ENCODE data around the gene EPB41L1. TPM values are rescaled to one million over a fixed set of nuclear protein-coding genes. Genes with fewer than 3 reads are reported as not detected.
A peak's percentile ranks its signal among the peaks of the same experiment; 100 is the strongest.

Gene EPB41L1
- total RNA-seq (ENCODE audit: insufficient read depth, low replicate concordance) = 7.5 TPM

DNA sequence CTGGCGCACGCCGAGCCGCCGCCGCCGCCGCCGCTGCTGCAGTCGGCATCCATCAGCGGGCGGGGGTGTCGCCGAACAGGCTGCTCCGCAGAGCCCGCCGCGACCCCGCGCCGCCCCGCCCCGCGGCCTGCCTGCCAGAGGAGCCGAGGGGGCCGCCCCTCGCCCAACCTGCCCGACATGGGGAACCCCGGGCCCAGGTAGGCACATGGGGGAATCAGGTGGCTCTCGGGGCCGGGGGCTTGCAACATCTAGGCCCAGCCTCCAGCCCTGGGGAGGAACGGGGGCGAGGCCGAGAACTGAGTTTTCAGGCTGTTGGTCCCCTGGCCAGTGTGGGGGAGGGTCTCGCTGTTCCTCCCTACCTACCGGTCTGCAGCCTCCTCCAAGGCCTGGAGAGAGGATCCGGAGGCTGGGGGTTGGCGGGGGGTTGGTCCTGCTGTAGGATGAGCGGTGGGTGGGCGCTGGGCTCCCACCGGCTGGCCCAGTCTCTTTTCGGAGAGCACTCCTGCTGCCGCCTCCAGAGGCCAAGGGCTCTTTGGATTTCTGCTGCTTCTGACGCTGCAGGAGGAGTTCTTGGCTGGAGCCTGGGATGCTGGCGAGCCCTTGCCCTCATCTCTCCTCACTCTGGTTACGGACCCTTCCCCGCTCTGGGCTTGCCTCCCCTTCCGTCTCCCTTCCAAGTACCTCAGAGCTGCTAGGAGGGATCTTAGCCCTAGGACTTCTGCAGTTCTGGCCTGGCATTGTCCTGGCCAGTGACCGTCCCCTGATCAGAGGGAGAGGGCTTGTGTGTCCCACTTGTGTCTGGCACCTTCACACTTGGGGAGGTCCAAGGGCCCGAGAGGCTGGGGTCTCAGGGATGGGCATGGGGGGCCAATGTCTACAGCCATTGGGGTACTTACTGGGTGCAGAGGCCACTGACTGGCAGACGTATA is at the start of gene EPB41L1:
EPB41L1 (plus strand) TSS at position 41 of the 929 bp plus-strand sequence. CDS start 19,038 bp downstream, outside the sequence.
- DNase-seq (ENCODE audit: low spot score) = peak; percentile 29

GRCh38 chr20:36104856-36105255 is 49.7 kb upstream of the EPB41L1 start:
- no peak for DNase-seq (ENCODE audit: low spot score)

GRCh38 chr20:36105711-36106226 is 48.8 kb upstream of the EPB41L1 start:
- DNase-seq (ENCODE audit: low spot score) = no peak

- DNase-seq (ENCODE audit: low spot score) = no peak
Measured at GRCh38 chr20:36106606-36107005, 47.9 kb upstream of the EPB41L1 start.

DNA sequence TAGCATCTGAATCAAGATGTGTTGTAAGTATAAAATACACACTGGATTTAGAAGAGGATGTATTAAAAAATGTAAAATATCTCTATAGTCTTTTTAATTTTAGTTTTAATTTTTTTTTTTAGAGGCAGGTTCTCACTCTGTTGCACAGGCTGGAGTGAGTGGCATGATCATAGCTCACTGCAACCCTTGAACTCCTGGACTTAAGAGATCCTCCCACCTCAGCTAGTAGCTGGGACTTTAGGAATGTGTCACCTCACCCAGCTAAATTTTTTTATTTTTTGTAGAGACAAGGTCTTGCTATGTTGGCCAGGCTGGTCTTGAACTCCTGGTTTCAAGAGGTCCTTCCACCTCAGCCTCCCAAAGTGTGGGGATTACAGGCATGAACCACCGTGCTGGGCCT is 46.7 kb upstream of the EPB41L1 start:
- no peak for DNase-seq (ENCODE audit: low spot score)

DNA sequence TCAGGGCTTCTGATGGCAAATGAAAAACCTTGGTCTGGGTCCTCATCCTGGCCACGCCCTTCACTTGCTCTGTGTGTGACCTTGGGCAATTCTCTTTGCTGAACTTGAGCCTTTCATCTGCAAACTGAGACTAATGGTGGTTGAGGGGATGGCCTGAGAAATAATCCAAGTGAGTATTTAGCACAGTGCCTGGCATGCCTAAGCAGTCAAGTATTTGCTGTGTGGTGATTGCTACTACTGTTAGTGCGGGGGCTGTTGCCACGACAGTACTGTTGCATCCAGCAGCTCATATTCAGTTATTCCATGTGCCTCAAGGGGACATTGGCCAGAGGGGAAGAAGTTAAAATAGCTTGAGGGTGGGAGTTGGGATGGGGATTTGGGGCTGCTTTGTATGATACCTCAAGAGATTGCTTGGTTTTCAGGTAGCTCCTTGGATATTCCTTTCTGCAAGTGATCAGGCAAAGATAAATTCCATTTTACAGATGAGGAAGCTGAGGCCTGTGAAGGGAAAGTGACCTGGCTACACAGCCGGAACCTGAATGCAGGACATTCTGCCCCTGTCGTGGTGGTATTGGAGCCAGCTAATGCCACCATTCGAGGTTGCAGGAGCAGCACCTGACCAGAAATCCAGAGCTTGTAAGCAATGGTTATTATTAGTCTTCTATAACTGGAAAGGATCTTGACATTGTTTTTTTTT is 45.1 kb upstream of the EPB41L1 start:
- no peak for DNase-seq (ENCODE audit: low spot score)

DNA sequence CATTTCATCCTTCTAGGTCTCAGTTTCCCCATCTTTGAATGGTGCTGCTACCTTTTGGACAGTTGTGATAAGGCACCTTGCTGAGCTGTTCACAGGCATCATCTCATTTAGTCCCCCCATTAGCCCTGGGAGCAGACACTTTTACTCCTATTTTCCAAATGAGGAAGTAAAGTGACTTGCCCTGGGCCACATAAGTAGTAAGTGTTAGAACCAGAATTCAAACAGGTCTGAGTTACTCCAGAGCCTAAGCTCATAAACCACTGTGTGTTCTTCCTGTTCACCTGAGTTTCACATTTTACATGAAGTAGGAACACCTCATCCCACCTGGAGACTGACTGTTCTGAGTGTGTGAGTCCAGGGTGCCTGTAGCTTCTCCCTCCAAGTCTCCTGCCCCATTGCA is 43.5 kb upstream of the EPB41L1 start:
- DNase-seq (ENCODE audit: low spot score) = no peak

- DNase-seq (ENCODE audit: low spot score) = peak; percentile 52
Measured at GRCh38 chr20:36112112-36112511, 42.4 kb upstream of the EPB41L1 start.

DNA sequence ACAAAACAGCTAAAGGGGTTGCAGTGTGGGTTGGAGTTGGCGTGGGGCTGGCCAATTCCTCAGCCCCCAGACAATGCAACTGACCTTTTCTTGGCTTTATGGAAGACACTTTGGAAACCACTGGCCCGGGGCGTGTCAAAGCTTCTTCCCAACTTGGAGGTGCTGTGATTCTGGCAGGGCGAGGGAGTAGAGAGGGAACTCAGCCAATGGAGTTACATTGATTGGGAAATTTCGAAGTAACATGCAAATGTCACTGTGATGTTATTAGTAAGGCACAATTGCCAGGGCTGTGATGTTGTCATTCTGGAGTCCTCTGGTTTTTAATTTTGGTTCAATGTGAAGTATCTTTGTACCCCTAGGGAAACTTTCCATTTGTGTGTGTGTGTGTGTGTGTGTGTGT is 41.5 kb upstream of the EPB41L1 start:
- no peak for DNase-seq (ENCODE audit: low spot score)

GRCh38 chr20:36113566-36114250 is 40.8 kb upstream of the EPB41L1 start:
- peak; percentile 51 for DNase-seq (ENCODE audit: low spot score)

GRCh38 chr20:36114707-36115106 is 39.8 kb upstream of the EPB41L1 start:
- no peak for DNase-seq (ENCODE audit: low spot score)

GRCh38 chr20:36115925-36116324 is 38.6 kb upstream of the EPB41L1 start:
- no peak for DNase-seq (ENCODE audit: low spot score)

- DNase-seq (ENCODE audit: low spot score) = peak; percentile 39
Measured at GRCh38 chr20:36116807-36117441, 37.6 kb upstream of the EPB41L1 start.

DNA sequence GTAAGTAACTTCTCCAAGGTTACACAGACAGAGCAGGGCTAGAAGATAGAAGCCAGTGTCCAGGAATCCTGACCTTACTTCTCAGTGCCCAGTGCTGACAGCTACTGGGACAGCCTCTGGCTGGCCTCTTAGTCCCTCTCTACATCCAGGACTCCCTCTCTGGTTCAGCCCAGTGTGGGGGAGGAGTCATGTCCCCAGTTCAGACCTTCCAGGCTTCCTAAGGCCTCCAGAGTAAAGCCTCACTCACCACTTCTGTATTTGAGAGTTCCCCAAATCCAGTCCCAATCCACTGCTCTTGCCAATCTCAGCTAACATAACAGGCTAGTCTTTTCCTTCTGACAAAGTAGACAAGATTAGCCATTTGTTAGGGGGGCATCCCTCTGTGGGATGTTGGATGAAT is 36.9 kb upstream of the EPB41L1 start:
- no peak for DNase-seq (ENCODE audit: low spot score)

- no peak for DNase-seq (ENCODE audit: low spot score)
Measured at GRCh38 chr20:36118371-36118770, 36.2 kb upstream of the EPB41L1 start.

DNA sequence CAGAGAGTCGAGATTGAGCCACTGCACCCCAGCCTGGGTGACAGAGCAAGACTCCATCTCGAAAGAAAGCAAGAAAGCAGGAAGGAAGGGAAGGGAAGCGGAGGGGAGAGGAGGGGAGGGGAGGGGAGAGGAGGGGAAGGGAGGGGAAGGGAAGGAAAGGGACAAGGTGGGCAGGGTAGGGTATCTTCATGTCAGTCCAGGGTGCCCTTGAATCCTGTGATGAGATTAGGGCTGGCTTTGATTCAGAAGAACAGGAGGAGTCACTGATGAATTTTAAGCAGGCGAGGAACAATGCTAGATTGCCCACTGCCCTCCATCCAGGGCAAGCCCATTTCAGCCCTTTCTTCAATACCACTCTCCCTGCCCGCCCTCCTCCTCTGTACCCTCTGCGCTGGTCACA is 35.0 kb upstream of the EPB41L1 start:
- DNase-seq (ENCODE audit: low spot score) = no peak

DNA sequence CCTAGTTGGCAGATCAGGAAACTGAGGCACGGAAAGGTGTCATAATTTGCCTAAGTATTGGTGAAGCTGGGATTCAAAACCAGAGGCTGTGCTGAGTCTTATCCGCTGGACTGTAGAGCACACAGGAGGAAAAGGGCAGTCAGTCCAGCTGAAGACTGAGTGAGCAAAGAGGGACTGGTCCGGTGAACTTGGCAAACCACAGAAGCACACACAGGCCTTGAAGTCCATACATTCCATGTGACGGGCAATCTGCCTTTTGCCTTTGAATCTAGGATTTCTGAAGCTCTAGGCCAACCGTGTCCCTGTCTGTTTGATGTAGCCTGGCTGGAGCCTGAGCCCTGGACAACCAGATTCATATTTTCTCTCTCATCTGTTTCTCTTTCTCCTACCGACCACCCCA is 34.3 kb upstream of the EPB41L1 start:
- DNase-seq (ENCODE audit: low spot score) = peak; percentile 40

GRCh38 chr20:36120991-36121390 is 33.5 kb upstream of the EPB41L1 start:
- DNase-seq (ENCODE audit: low spot score) = no peak

GRCh38 chr20:36121981-36122930 is 32.3 kb upstream of the EPB41L1 start:
- DNase-seq (ENCODE audit: low spot score) = peak; percentile 38

DNA sequence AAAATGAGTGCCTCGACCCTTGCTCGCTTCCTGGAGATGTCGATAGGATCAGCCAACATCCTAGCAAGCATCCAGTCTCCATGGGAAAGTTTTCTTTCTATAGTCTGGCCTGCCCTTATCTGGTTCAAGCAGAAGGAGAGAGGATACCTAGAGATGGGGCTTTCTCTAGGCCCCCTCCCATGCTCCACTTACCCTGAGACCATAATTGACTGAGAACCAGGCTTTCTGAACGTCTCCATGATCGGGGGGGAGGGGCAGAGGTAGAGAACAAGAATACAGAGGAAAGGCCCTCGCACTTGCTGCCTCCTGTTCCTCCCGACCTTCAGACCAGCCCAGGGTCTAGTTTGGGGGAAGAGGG is 31.6 kb upstream of the EPB41L1 start:
- no peak for DNase-seq (ENCODE audit: low spot score)
